Measurements from ENCODE around the gene MAPKAPK5.

MAPKAPK5 gene

DNA sequence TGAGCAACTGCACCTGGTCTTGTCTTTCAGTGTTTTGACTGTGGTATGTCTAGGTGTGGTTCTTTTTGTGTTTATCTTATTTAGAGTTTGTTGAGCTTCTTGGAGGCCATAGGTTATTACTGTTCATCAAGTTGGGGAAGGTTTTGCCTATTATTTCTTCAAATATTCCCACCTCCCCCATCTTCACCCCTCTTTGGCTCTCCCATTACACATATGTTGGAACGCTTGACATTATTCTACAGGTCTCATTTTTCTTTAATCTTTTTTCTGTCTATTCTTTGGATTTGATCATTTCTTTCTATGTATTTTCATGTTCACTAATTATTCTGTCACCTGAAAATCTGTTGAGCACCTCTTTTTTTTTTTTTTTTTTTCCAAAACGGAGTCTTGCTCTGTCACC is 16.2 kb downstream of the MAPKAPK5 start:
- Histone ChIP-seq H3K27ac (ENCODE audit: low read length) (no peak overlapping the region), H3K27me3 (ENCODE audit: control insufficient read depth in 1 of 2, insufficient read depth in 2 of 2, low read length in 2 of 2) (no peaks in the 10 kb centered on the region), H3K9ac (ENCODE audit: low read length in 2 of 2) (no peak overlapping the region), H3K4me3 (ENCODE audit: low read length in 2 of 2) (no peak overlapping the region), H3K9me3 (ENCODE audit: control insufficient read depth in 2 of 2, low read length in 2 of 2) (no peaks in the 10 kb centered on the region), H3K36me3 (ENCODE audit: control insufficient read depth in 2 of 2, insufficient read depth in 2 of 2, low read length in 2 of 2) (no peaks in the 10 kb centered on the region), H3K4me1 (ENCODE audit: control insufficient read depth, insufficient read depth, low read length) (no peaks in the 10 kb centered on the region)

DNA sequence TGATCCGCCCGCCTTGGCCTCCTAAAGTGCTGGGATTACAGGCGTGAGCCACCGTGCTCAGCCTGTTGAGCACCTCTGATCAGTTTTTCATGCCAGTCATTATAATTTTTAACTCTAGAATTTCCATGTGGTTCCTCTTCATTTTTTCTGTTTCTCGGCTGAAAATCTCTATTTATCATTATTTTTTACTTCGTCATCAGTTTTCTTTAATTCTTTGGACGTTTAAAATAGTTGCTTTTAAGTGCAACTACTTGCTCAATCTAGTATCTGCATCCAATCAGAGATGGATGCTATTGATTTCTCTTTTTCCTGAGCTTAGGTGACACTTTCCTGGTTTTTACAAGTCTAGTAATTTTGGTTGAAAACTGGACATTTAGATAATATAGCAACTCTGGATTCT is 16.8 kb downstream of the MAPKAPK5 start:
- H3K4me3 ChIP-seq (ENCODE audit: low read length in 2 of 2): no peak overlapping the region
- H3K27me3 ChIP-seq (ENCODE audit: control insufficient read depth in 1 of 2, insufficient read depth in 2 of 2, low read length in 2 of 2): no peaks in the 10 kb centered on the region
- no peak overlapping the region for H3K27ac ChIP-seq (ENCODE audit: low read length)
- H3K9ac ChIP-seq (ENCODE audit: low read length in 2 of 2): no peak overlapping the region
- H3K4me1 ChIP-seq (ENCODE audit: control insufficient read depth, insufficient read depth, low read length): no peaks in the 10 kb centered on the region
- no peaks in the 10 kb centered on the region for H3K9me3 ChIP-seq (ENCODE audit: control insufficient read depth in 2 of 2, low read length in 2 of 2)
- no peaks in the 10 kb centered on the region for H3K36me3 ChIP-seq (ENCODE audit: control insufficient read depth in 2 of 2, insufficient read depth in 2 of 2, low read length in 2 of 2)

DNA sequence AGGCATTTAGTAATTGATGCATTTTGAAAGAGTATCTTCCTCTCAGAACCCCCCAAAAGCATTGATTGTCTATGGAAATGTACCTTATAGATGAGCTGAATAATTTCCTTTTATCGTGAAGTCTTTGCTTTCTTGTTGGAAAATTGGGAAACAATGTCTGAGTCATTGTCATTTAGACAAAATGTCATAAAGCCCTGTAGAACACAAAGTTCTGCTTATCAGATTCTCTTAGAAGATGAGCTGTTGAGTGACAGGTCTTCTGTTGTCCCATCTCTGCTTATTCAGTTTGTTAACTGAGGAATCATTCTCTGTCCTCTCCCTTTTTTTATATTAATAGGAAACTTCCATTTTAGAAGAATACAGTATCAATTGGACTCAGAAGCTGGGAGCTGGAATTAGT is 22.9 kb downstream of the MAPKAPK5 start:
- H3K36me3 ChIP-seq (ENCODE audit: control insufficient read depth in 2 of 2, insufficient read depth in 2 of 2, low read length in 2 of 2): peaks cover 14 to 19% of the 10 kb centered on the region in 2 donors
- H3K9ac ChIP-seq (ENCODE audit: low read length in 2 of 2): no peak overlapping the region
- H3K9me3 ChIP-seq (ENCODE audit: control insufficient read depth in 2 of 2, low read length in 2 of 2): no peaks in the 10 kb centered on the region
- no peaks in the 10 kb centered on the region for H3K4me1 ChIP-seq (ENCODE audit: control insufficient read depth, insufficient read depth, low read length)
- no peak overlapping the region for H3K4me3 ChIP-seq (ENCODE audit: low read length in 2 of 2)
- no peaks in the 10 kb centered on the region for H3K27me3 ChIP-seq (ENCODE audit: control insufficient read depth in 1 of 2, insufficient read depth in 2 of 2, low read length in 2 of 2)
- H3K27ac ChIP-seq (ENCODE audit: low read length): no peak overlapping the region

DNA sequence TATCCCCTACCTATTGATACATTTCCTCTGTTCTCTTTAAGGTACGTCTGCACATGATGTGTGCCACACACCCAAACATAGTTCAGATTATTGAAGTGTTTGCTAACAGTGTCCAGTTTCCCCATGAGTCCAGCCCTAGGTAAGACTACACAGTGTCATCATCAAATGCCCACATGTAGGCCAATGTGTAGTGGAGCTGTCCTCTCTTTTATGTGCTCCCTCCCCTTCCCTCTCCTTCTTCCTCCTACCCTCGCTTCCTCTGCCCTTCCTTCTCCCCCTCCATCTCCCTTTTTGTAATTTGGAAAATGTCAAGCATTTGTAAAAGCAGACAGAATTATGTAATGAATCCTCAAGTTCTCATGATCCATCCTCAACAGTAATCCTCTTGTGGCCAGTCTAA is 25.5 kb downstream of the MAPKAPK5 start:
- peaks cover 37 to 41% of the 10 kb centered on the region in 2 donors for H3K36me3 ChIP-seq (ENCODE audit: control insufficient read depth in 2 of 2, insufficient read depth in 2 of 2, low read length in 2 of 2)

DNA sequence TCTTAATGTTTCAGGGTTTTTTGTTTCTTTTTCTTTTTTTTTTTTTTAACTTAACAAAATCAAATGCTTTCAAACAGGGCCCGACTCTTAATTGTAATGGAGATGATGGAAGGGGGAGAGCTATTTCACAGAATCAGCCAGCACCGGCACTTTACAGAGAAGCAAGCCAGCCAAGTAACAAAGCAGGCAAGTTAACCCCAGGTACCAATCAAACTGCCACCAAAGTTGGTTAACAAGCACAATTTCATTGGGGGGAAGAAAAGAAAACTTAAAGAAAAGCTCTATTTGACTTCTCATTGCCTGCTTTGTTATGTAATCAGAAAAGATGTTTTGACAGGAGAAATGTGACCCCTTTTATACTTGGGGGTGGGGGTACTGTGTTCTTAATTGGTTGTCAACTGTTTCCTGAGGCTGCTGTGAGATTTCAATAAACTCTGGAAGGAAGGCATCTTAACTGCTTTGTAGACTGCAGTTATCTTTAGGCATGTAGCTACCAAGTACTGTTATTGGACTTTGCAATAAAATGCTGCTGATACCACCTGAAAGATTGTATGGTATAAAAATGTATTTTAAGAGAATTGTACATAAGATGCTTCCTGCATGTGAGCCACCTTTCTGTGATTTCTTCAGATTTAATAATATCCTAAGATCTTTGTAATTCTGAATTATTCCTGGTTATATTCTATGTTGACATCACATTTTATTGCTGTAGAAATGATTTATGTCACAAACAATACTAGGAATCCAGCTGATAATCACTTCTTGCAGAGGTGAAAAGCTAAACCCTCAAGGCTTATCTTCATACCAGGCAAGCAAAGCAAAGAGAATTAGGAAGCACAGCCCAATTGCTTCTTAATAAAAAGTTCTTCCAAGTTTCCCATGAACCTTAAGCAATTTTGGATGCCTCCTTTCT is 26.9 kb downstream of the MAPKAPK5 start:
- peaks cover 39 to 44% of the 10 kb centered on the region in 2 donors for H3K36me3 ChIP-seq (ENCODE audit: control insufficient read depth in 2 of 2, insufficient read depth in 2 of 2, low read length in 2 of 2)
- H3K4me1 ChIP-seq (ENCODE audit: control insufficient read depth, insufficient read depth, low read length): no peaks in the 10 kb centered on the region
- no peak overlapping the region for H3K27ac ChIP-seq (ENCODE audit: low read length)
- H3K9ac ChIP-seq (ENCODE audit: low read length in 2 of 2): no peak overlapping the region
- H3K9me3 ChIP-seq (ENCODE audit: control insufficient read depth in 2 of 2, low read length in 2 of 2): no peaks in the 10 kb centered on the region
- no peak overlapping the region for H3K4me3 ChIP-seq (ENCODE audit: low read length in 2 of 2)
- no peaks in the 10 kb centered on the region for H3K27me3 ChIP-seq (ENCODE audit: control insufficient read depth in 1 of 2, insufficient read depth in 2 of 2, low read length in 2 of 2)

More for the DNA sequence above, 25.5 kb downstream of the MAPKAPK5 start:
- no peaks in the 10 kb centered on the region for H3K4me1 ChIP-seq (ENCODE audit: control insufficient read depth, insufficient read depth, low read length)
- no peak overlapping the region for H3K27ac ChIP-seq (ENCODE audit: low read length)
- no peak overlapping the region for H3K4me3 ChIP-seq (ENCODE audit: low read length in 2 of 2)
- H3K27me3 ChIP-seq (ENCODE audit: control insufficient read depth in 1 of 2, insufficient read depth in 2 of 2, low read length in 2 of 2): no peaks in the 10 kb centered on the region
- H3K9me3 ChIP-seq (ENCODE audit: control insufficient read depth in 2 of 2, low read length in 2 of 2): no peaks in the 10 kb centered on the region
- no peak overlapping the region for H3K9ac ChIP-seq (ENCODE audit: low read length in 2 of 2)

DNA sequence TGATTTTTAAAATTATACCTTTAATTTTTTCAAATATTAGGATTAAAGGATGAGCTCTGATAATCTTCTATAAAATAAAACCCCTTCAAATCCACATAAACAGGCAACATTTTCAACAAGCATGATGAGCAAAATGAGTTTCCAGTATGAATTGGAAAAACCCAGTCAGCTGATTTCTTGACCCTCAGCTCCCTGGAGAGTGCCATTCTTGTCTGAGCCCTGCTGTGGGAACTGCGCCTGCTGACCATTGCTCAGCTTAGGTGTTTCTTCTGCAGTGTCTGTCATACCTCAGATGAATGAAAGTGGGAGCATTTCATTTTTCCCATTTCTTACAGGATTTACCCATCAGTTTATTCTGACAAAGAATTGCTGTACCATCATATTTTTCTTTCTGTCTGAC is 27.6 kb downstream of the MAPKAPK5 start:
- no peak overlapping the region for H3K4me3 ChIP-seq (ENCODE audit: low read length in 2 of 2)
- H3K27me3 ChIP-seq (ENCODE audit: control insufficient read depth in 1 of 2, insufficient read depth in 2 of 2, low read length in 2 of 2): no peaks in the 10 kb centered on the region
- H3K27ac ChIP-seq (ENCODE audit: low read length): no peak overlapping the region
- no peaks in the 10 kb centered on the region for H3K4me1 ChIP-seq (ENCODE audit: control insufficient read depth, insufficient read depth, low read length)
- no peak overlapping the region for H3K9ac ChIP-seq (ENCODE audit: low read length in 2 of 2)
- H3K9me3 ChIP-seq (ENCODE audit: control insufficient read depth in 2 of 2, low read length in 2 of 2): no peaks in the 10 kb centered on the region
- peaks cover 40 to 44% of the 10 kb centered on the region in 2 donors for H3K36me3 ChIP-seq (ENCODE audit: control insufficient read depth in 2 of 2, insufficient read depth in 2 of 2, low read length in 2 of 2)

DNA sequence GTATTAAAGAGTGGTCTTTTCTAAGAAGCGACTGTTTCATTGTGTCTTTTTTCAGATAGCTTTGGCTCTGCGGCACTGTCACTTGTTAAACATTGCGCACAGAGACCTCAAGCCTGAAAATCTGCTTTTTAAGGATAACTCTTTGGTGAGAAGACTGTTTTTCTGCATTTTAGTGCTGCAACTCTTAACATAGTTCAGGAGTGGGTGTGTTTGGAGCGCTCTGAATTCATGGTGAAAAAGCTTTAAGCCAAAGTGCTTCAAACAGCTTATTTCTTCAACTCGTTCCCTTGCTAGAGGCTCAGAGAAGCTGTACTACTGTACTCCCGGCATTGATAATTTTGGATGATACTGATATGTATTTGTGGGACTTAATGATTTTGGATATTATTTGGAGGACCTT is 28.2 kb downstream of the MAPKAPK5 start:
- Histone ChIP-seq H3K36me3 (ENCODE audit: control insufficient read depth in 2 of 2, insufficient read depth in 2 of 2, low read length in 2 of 2) (peaks cover 40 to 44% of the 10 kb centered on the region in 2 donors), H3K4me1 (ENCODE audit: control insufficient read depth, insufficient read depth, low read length) (no peaks in the 10 kb centered on the region)

DNA sequence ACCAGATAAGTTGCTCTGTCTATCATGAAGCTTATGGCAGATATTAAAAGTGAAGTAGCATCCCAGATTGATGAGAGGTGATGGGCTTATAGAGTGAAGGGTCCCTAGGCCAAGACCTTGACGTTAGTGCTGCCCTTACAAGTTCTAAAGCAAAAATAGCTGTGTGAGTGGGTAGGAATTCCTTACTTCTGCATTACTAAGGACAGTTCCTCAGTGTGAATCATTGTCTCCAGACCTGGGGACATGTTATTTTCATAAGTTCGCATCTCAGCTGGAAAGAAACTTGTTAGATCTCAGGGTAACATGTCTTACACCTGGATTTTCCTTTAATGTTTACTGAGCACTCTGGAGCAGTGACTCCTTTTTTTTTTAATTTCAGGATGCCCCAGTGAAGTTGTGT is 28.7 kb downstream of the MAPKAPK5 start:
- Histone ChIP-seq H3K27ac (ENCODE audit: low read length) (no peak overlapping the region), H3K4me1 (ENCODE audit: control insufficient read depth, insufficient read depth, low read length) (no peaks in the 10 kb centered on the region), H3K9ac (ENCODE audit: low read length in 2 of 2) (no peak overlapping the region), H3K36me3 (ENCODE audit: control insufficient read depth in 2 of 2, insufficient read depth in 2 of 2, low read length in 2 of 2) (peaks cover 40 to 44% of the 10 kb centered on the region in 2 donors), H3K4me3 (ENCODE audit: low read length in 2 of 2) (no peak overlapping the region), H3K9me3 (ENCODE audit: control insufficient read depth in 2 of 2, low read length in 2 of 2) (no peaks in the 10 kb centered on the region), H3K27me3 (ENCODE audit: control insufficient read depth in 1 of 2, insufficient read depth in 2 of 2, low read length in 2 of 2) (no peaks in the 10 kb centered on the region)

More for the DNA sequence above, 28.2 kb downstream of the MAPKAPK5 start:
- Histone ChIP-seq H3K27ac (ENCODE audit: low read length) (no peak overlapping the region), H3K9me3 (ENCODE audit: control insufficient read depth in 2 of 2, low read length in 2 of 2) (no peaks in the 10 kb centered on the region), H3K27me3 (ENCODE audit: control insufficient read depth in 1 of 2, insufficient read depth in 2 of 2, low read length in 2 of 2) (no peaks in the 10 kb centered on the region), H3K4me3 (ENCODE audit: low read length in 2 of 2) (no peak overlapping the region), H3K9ac (ENCODE audit: low read length in 2 of 2) (no peak overlapping the region)

DNA sequence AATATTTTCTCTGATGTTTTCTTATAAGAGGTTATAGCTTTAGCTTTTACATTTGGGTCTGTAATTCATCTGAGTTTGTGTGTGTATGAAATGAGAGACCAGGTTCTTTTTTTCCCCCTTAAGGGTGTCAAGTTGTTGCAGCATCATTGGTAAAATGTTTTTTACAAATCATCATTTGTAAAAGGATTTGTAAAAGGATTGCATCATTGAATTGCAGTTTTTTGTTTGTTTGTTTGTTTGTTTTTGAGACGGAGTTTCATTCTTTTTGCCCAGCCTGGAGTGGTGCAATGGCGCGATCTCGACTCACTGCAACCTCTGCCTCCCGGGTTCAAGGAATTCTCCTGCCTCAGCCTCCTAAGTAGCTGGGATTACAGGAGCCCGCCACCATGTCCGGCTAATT is 31.1 kb downstream of the MAPKAPK5 start:
- no peaks in the 10 kb centered on the region for H3K9me3 ChIP-seq (ENCODE audit: control insufficient read depth in 2 of 2, low read length in 2 of 2)

DNA sequence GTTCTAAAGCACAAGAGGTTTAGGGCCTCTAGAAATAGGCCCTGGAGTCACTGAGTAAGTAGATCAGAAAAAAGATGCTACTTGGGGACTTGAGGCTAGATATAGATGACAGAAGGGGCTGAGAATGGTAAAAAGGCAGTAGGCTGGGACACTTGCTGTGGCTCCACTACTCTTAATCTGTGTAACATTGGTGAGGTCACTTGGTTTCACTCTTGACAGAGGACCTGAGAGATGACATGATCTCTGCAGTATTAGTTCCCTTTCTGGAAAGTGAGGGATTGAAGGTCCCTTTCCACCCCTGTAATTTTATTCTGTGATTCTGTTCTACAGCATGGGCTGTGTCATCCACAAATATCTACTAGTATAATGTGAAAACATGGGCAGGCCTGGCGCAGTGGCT is 39.7 kb downstream of the MAPKAPK5 start:
- Histone ChIP-seq H3K36me3 (ENCODE audit: control insufficient read depth in 2 of 2, insufficient read depth in 2 of 2, low read length in 2 of 2) (peaks cover 44 to 55% of the 10 kb centered on the region in 2 donors), H3K27me3 (ENCODE audit: control insufficient read depth in 1 of 2, insufficient read depth in 2 of 2, low read length in 2 of 2) (no peaks in the 10 kb centered on the region), H3K4me3 (ENCODE audit: low read length in 2 of 2) (no peak overlapping the region), H3K9me3 (ENCODE audit: control insufficient read depth in 2 of 2, low read length in 2 of 2) (no peaks in the 10 kb centered on the region), H3K4me1 (ENCODE audit: control insufficient read depth, insufficient read depth, low read length) (no peaks in the 10 kb centered on the region), H3K9ac (ENCODE audit: low read length in 2 of 2) (no peak overlapping the region), H3K27ac (ENCODE audit: low read length) (no peak overlapping the region)

More for the DNA sequence above, 31.1 kb downstream of the MAPKAPK5 start:
- no peak overlapping the region for H3K27ac ChIP-seq (ENCODE audit: low read length)
- H3K36me3 ChIP-seq (ENCODE audit: control insufficient read depth in 2 of 2, insufficient read depth in 2 of 2, low read length in 2 of 2): peaks cover 31 to 32% of the 10 kb centered on the region in 2 donors
- no peak overlapping the region for H3K4me3 ChIP-seq (ENCODE audit: low read length in 2 of 2)
- no peak overlapping the region for H3K9ac ChIP-seq (ENCODE audit: low read length in 2 of 2)
- H3K4me1 ChIP-seq (ENCODE audit: control insufficient read depth, insufficient read depth, low read length): no peaks in the 10 kb centered on the region
- no peaks in the 10 kb centered on the region for H3K27me3 ChIP-seq (ENCODE audit: control insufficient read depth in 1 of 2, insufficient read depth in 2 of 2, low read length in 2 of 2)

Data from stomach smooth muscle (tissue), 2 donors.